ENCODE data around the gene DUS3L.
"Not testable (repeated sequence)": the region's sequence is repeated elsewhere in the genome, so short reads cannot be mapped to it uniquely, and the experiment has no call there.

Gene DUS3L

GRCh38 chr19:5800361-5801270 lies 9.7 kb upstream of the DUS3L start:
- in situ Hi-C loops (cut with MboI; ENCODE audit: low sequenced_read_pairs): loop anchor here (10.0 kb wide), 1 partner anchor 224 kb away; no protein-coding TSS in a partner anchor

- in situ Hi-C loops (cut with MboI; ENCODE audit: low sequenced_read_pairs): loop anchor here (10.0 kb wide), 1 partner anchor 225 kb away; no protein-coding TSS in a partner anchor
Observed at GRCh38 chr19:5799247-5800241, 8.6 kb upstream of the DUS3L start.

GRCh38 chr19:5798244-5798643 lies 7.3 kb upstream of the DUS3L start:
- in situ Hi-C loops (cut with MboI; ENCODE audit: low sequenced_read_pairs): no loop called here

- in situ Hi-C loops (cut with MboI; ENCODE audit: low sequenced_read_pairs): no loop called here
Observed at GRCh38 chr19:5795382-5795919, 4.5 kb upstream of the DUS3L start.

GRCh38 chr19:5793188-5793587 lies 2.2 kb upstream of the DUS3L start:
- in situ Hi-C loops (cut with MboI; ENCODE audit: low sequenced_read_pairs): no loop called here

- in situ Hi-C loops (cut with MboI; ENCODE audit: low sequenced_read_pairs): no loop called here
Observed at GRCh38 chr19:5792224-5792623, 1.3 kb upstream of the DUS3L start.

- in situ Hi-C loops (cut with MboI; ENCODE audit: low sequenced_read_pairs): no loop called here
Observed at GRCh38 chr19:5789886-5790558, 941 bp downstream of the DUS3L start.

GRCh38 chr19:5789351-5789761 lies 1.6 kb downstream of the DUS3L start:
- in situ Hi-C loops (cut with MboI; ENCODE audit: low sequenced_read_pairs): no loop called here

GRCh38 chr19:5788422-5788821 lies 2.5 kb downstream of the DUS3L start:
- in situ Hi-C loops (cut with MboI; ENCODE audit: low sequenced_read_pairs): no loop called here

GRCh38 chr19:5787409-5788182 lies 3.4 kb downstream of the DUS3L start:
- in situ Hi-C loops (cut with MboI; ENCODE audit: low sequenced_read_pairs): no loop called here

- in situ Hi-C loops (cut with MboI; ENCODE audit: low sequenced_read_pairs): no loop called here
Observed at GRCh38 chr19:5786593-5787408, 4.2 kb downstream of the DUS3L start.

GRCh38 chr19:5785423-5785822 lies 5.5 kb downstream of the DUS3L start:
- in situ Hi-C loops (cut with MboI; ENCODE audit: low sequenced_read_pairs): no loop called here

GRCh38 chr19:5784581-5785147 lies 6.3 kb downstream of the DUS3L start, which contains the start of gene PRR22:
Gene PRR22, minus strand, starts transcription at chr19:5784746. Its CDS starts 86 bp downstream, at chr19:5784660.
- in situ Hi-C loops (cut with MboI; ENCODE audit: low sequenced_read_pairs): no loop called here

- in situ Hi-C loops (cut with MboI; ENCODE audit: low sequenced_read_pairs): no loop called here
Observed at GRCh38 chr19:5782945-5783919, 7.7 kb downstream of the DUS3L start.

- in situ Hi-C loops (cut with MboI; ENCODE audit: low sequenced_read_pairs): no loop called here
Observed at GRCh38 chr19:5782322-5782721, 8.6 kb downstream of the DUS3L start.

- in situ Hi-C loops (cut with MboI; ENCODE audit: low sequenced_read_pairs): not testable (repeated sequence)
Observed at GRCh38 chr19:5780916-5781315, 10.0 kb downstream of the DUS3L start.

GRCh38 chr19:5778402-5778801 lies 12.6 kb downstream of the DUS3L start:
- in situ Hi-C loops (cut with MboI; ENCODE audit: low sequenced_read_pairs): no loop called here

Data from HL-60/S4 treated with retinoic acid at 250 ng/mL for 4 days and 3 days (cell line).